Upper lobe of left lung (tissue), 4 donors: ENCODE data around the gene VPS13D.

Experiments
- POLR2A ChIP-seq, 4 donors: fragments of 450-650 bp; IDR thresholded peaks; one replicate each; pipeline ENCODE4 v1.5.1; 2016 to 2017; ENCODE audit warnings: antibody characterized with exemption in 4 of 4, mild to moderate bottlenecking in 2 of 4
- POLR2AphosphoS5 ChIP-seq, 2 donors: sonication (generic); formaldehyde crosslinking; IDR thresholded peaks; one replicate each; pipeline ENCODE4 v1.5.1; 2017; ENCODE audit warnings: antibody characterized with exemption in 2 of 2
- TF ChIP-seq, protein P1 (sequence below), 6 experiments: fragments of 450-650 bp in 4 of 6; fragments of 200-600 bp in 2 of 6; sonication (generic) in 2 of 6; IDR thresholded peaks; one replicate each; pipeline ENCODE4 v1.5.1; 2016 to 2019; ENCODE audit warnings: antibody characterized with exemption in 6 of 6

GRCh38 chr1:12406211-12407021 is 176.6 kb downstream of the VPS13D start:
- TF ChIP-seq, protein P1, sequence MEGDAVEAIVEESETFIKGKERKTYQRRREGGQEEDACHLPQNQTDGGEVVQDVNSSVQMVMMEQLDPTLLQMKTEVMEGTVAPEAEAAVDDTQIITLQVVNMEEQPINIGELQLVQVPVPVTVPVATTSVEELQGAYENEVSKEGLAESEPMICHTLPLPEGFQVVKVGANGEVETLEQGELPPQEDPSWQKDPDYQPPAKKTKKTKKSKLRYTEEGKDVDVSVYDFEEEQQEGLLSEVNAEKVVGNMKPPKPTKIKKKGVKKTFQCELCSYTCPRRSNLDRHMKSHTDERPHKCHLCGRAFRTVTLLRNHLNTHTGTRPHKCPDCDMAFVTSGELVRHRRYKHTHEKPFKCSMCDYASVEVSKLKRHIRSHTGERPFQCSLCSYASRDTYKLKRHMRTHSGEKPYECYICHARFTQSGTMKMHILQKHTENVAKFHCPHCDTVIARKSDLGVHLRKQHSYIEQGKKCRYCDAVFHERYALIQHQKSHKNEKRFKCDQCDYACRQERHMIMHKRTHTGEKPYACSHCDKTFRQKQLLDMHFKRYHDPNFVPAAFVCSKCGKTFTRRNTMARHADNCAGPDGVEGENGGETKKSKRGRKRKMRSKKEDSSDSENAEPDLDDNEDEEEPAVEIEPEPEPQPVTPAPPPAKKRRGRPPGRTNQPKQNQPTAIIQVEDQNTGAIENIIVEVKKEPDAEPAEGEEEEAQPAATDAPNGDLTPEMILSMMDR (IDR thresholded peaks at IDR 0.05), result no peak
- TF ChIP-seq POLR2AphosphoS5 (IDR thresholded peaks at IDR 0.05) (no peak), POLR2A (IDR thresholded peaks at IDR 0.05) (no peak)
